ENCODE data around the gene NTNG1.

The NTNG1 gene

GRCh38 chr1:107529511-107530149, 388.8 kb downstream of the NTNG1 start:
- Histone ChIP-seq H3K23ac (ENCODE audit: low read length in 2 of 2) (no peak overlapping the region), H3K4me3 (ENCODE audit: insufficient read depth in 1 of 2, low read depth in 1 of 2, low read length in 2 of 2) (no peak overlapping the region), H2BK12ac (ENCODE audit: low read length in 2 of 2) (no peak overlapping the region), H3K18ac (ENCODE audit: low read depth in 1 of 2, low read length in 2 of 2) (no peak overlapping the region), H3K4me2 (ENCODE audit: low read length, poor library complexity, severe bottlenecking) (no peak overlapping the region), H3K9ac (ENCODE audit: low read length) (no peak overlapping the region), H3K4me1 (ENCODE audit: control insufficient read depth, insufficient read depth, low read depth, low read length) (no peaks in the 10 kb centered on the region), H3K79me1 (replicated peaks; ENCODE audit: low read length, poor library complexity, severe bottlenecking) (no peaks in the 10 kb centered on the region), H3K14ac (ENCODE audit: low read length in 2 of 2) (no peak overlapping the region), H4K8ac (ENCODE audit: low read length) (no peak overlapping the region), H3K9me3 (ENCODE audit: control insufficient read depth, low read length) (no peaks in the 10 kb centered on the region), H2AK5ac (ENCODE audit: low read length, severe bottlenecking) (no peak overlapping the region), H3K36me3 (ENCODE audit: control insufficient read depth in 1 of 2, insufficient read depth in 2 of 2, low read depth in 1 of 2, low read length in 2 of 2) (no peaks in the 10 kb centered on the region), H2BK5ac (ENCODE audit: low read depth, low read length, poor library complexity, severe bottlenecking) (no peak overlapping the region), H2BK120ac (ENCODE audit: low read depth, low read length) (no peak overlapping the region), H2AFZ (ENCODE audit: low read depth, low read length) (no peak overlapping the region), H3K4ac (ENCODE audit: low read depth in 1 of 2, low read length in 2 of 2) (no peak overlapping the region), H4K91ac (ENCODE audit: low read length) (no peak overlapping the region), H3K27ac (ENCODE audit: low read length, poor library complexity, severe bottlenecking) (no peak overlapping the region), H3K27me3 (ENCODE audit: control insufficient read depth in 1 of 2, insufficient read depth in 1 of 2, low read length in 2 of 2) (peaks cover 0 to 7% of the 10 kb centered on the region in 2 experiments), H2BK15ac (ENCODE audit: low read depth, poor library complexity, severe bottlenecking) (no peak overlapping the region)
- 32% methylated on average over 4 of the region's 6 CpGs for WGBS
- peak; percentile 19 for DNase-seq

- H2AK5ac ChIP-seq (ENCODE audit: low read length, severe bottlenecking), result no peak overlapping the region
- H2BK12ac ChIP-seq (ENCODE audit: low read length in 2 of 2), result no peak overlapping the region
- no peak overlapping the region for H3K27ac ChIP-seq (ENCODE audit: low read length, poor library complexity, severe bottlenecking)
- 44% methylated on average over 5 of the region's 6 CpGs for WGBS
- H3K23ac ChIP-seq (ENCODE audit: low read length in 2 of 2), result no peak overlapping the region
- DNase-seq, result no peak
- no peak overlapping the region for H2BK5ac ChIP-seq (ENCODE audit: low read depth, low read length, poor library complexity, severe bottlenecking)
- H3K79me1 ChIP-seq (replicated peaks; ENCODE audit: low read length, poor library complexity, severe bottlenecking), result no peaks in the 10 kb centered on the region
- H3K36me3 ChIP-seq (ENCODE audit: control insufficient read depth in 1 of 2, insufficient read depth in 2 of 2, low read depth in 1 of 2, low read length in 2 of 2), result no peaks in the 10 kb centered on the region
- no peak overlapping the region for H3K18ac ChIP-seq (ENCODE audit: low read depth in 1 of 2, low read length in 2 of 2)
- H2BK15ac ChIP-seq (ENCODE audit: low read depth, poor library complexity, severe bottlenecking), result no peak overlapping the region
- no peaks in the 10 kb centered on the region for H3K9me3 ChIP-seq (ENCODE audit: control insufficient read depth, low read length)
- H3K4me1 ChIP-seq (ENCODE audit: control insufficient read depth, insufficient read depth, low read depth, low read length), result no peaks in the 10 kb centered on the region
- H3K4me3 ChIP-seq (ENCODE audit: insufficient read depth in 1 of 2, low read depth in 1 of 2, low read length in 2 of 2), result no peak overlapping the region
- no peak overlapping the region for H3K4ac ChIP-seq (ENCODE audit: low read depth in 1 of 2, low read length in 2 of 2)
- H3K4me2 ChIP-seq (ENCODE audit: low read length, poor library complexity, severe bottlenecking), result no peak overlapping the region
- H2AFZ ChIP-seq (ENCODE audit: low read depth, low read length), result no peak overlapping the region
- no peak overlapping the region for H4K91ac ChIP-seq (ENCODE audit: low read length)
- H3K14ac ChIP-seq (ENCODE audit: low read length in 2 of 2), result no peak overlapping the region
- H2BK120ac ChIP-seq (ENCODE audit: low read depth, low read length), result no peak overlapping the region
- H3K27me3 ChIP-seq (ENCODE audit: control insufficient read depth in 1 of 2, insufficient read depth in 1 of 2, low read length in 2 of 2), result peaks cover 0 to 7% of the 10 kb centered on the region in 2 experiments
- no peak overlapping the region for H3K9ac ChIP-seq (ENCODE audit: low read length)
- no peak overlapping the region for H4K8ac ChIP-seq (ENCODE audit: low read length)
Measured at GRCh38 chr1:107530543-107530942, 389.7 kb downstream of the NTNG1 start.

- Histone ChIP-seq H3K79me1 (replicated peaks; ENCODE audit: low read length, poor library complexity, severe bottlenecking) (no peaks in the 10 kb centered on the region), H3K4me3 (ENCODE audit: insufficient read depth in 1 of 2, low read depth in 1 of 2, low read length in 2 of 2) (no peak overlapping the region), H3K18ac (ENCODE audit: low read depth in 1 of 2, low read length in 2 of 2) (no peak overlapping the region), H3K4me2 (ENCODE audit: low read length, poor library complexity, severe bottlenecking) (no peak overlapping the region), H3K9me3 (ENCODE audit: control insufficient read depth, low read length) (no peaks in the 10 kb centered on the region), H2AK5ac (ENCODE audit: low read length, severe bottlenecking) (no peak overlapping the region), H2AFZ (ENCODE audit: low read depth, low read length) (no peak overlapping the region), H4K91ac (ENCODE audit: low read length) (no peak overlapping the region), H3K4ac (ENCODE audit: low read depth in 1 of 2, low read length in 2 of 2) (no peak overlapping the region), H2BK12ac (ENCODE audit: low read length in 2 of 2) (no peak overlapping the region), H2BK15ac (ENCODE audit: low read depth, poor library complexity, severe bottlenecking) (no peak overlapping the region), H3K9ac (ENCODE audit: low read length) (no peak overlapping the region), H4K8ac (ENCODE audit: low read length) (no peak overlapping the region), H3K27me3 (ENCODE audit: control insufficient read depth in 1 of 2, insufficient read depth in 1 of 2, low read length in 2 of 2) (peaks cover 0 to 7% of the 10 kb centered on the region in 2 experiments), H3K23ac (ENCODE audit: low read length in 2 of 2) (no peak overlapping the region), H3K4me1 (ENCODE audit: control insufficient read depth, insufficient read depth, low read depth, low read length) (no peaks in the 10 kb centered on the region), H3K27ac (ENCODE audit: low read length, poor library complexity, severe bottlenecking) (no peak overlapping the region), H2BK5ac (ENCODE audit: low read depth, low read length, poor library complexity, severe bottlenecking) (no peak overlapping the region), H3K36me3 (ENCODE audit: control insufficient read depth in 1 of 2, insufficient read depth in 2 of 2, low read depth in 1 of 2, low read length in 2 of 2) (no peaks in the 10 kb centered on the region), H3K14ac (ENCODE audit: low read length in 2 of 2) (no peak overlapping the region), H2BK120ac (ENCODE audit: low read depth, low read length) (no peak overlapping the region)
- DNase-seq, result no peak
- 82% methylated on average over 9 of the region's 12 CpGs for WGBS
Measured at GRCh38 chr1:107531065-107531908, 390.4 kb downstream of the NTNG1 start.

- H3K14ac ChIP-seq (ENCODE audit: low read length in 2 of 2), result no peak overlapping the region
- no peak overlapping the region for H3K4me3 ChIP-seq (ENCODE audit: insufficient read depth in 1 of 2, low read depth in 1 of 2, low read length in 2 of 2)
- no peak overlapping the region for H3K23ac ChIP-seq (ENCODE audit: low read length in 2 of 2)
- no peak overlapping the region for H4K8ac ChIP-seq (ENCODE audit: low read length)
- H3K9ac ChIP-seq (ENCODE audit: low read length), result no peak overlapping the region
- 81% methylated on average over 5 of the region's 5 CpGs for WGBS
- no peaks in the 10 kb centered on the region for H3K79me1 ChIP-seq (replicated peaks; ENCODE audit: low read length, poor library complexity, severe bottlenecking)
- no peak overlapping the region for H3K4me2 ChIP-seq (ENCODE audit: low read length, poor library complexity, severe bottlenecking)
- H2AK5ac ChIP-seq (ENCODE audit: low read length, severe bottlenecking), result no peak overlapping the region
- no peak overlapping the region for H2BK5ac ChIP-seq (ENCODE audit: low read depth, low read length, poor library complexity, severe bottlenecking)
- H2AFZ ChIP-seq (ENCODE audit: low read depth, low read length), result no peak overlapping the region
- no peak overlapping the region for H3K18ac ChIP-seq (ENCODE audit: low read depth in 1 of 2, low read length in 2 of 2)
- H2BK120ac ChIP-seq (ENCODE audit: low read depth, low read length), result no peak overlapping the region
- no peak overlapping the region for H2BK15ac ChIP-seq (ENCODE audit: low read depth, poor library complexity, severe bottlenecking)
- no peaks in the 10 kb centered on the region for H3K9me3 ChIP-seq (ENCODE audit: control insufficient read depth, low read length)
- no peak for DNase-seq
- no peak overlapping the region for H2BK12ac ChIP-seq (ENCODE audit: low read length in 2 of 2)
- H3K27ac ChIP-seq (ENCODE audit: low read length, poor library complexity, severe bottlenecking), result no peak overlapping the region
- peaks cover 0 to 7% of the 10 kb centered on the region in 2 experiments for H3K27me3 ChIP-seq (ENCODE audit: control insufficient read depth in 1 of 2, insufficient read depth in 1 of 2, low read length in 2 of 2)
- H3K4ac ChIP-seq (ENCODE audit: low read depth in 1 of 2, low read length in 2 of 2), result no peak overlapping the region
- H3K4me1 ChIP-seq (ENCODE audit: control insufficient read depth, insufficient read depth, low read depth, low read length), result no peaks in the 10 kb centered on the region
- no peaks in the 10 kb centered on the region for H3K36me3 ChIP-seq (ENCODE audit: control insufficient read depth in 1 of 2, insufficient read depth in 2 of 2, low read depth in 1 of 2, low read length in 2 of 2)
- no peak overlapping the region for H4K91ac ChIP-seq (ENCODE audit: low read length)
Measured at GRCh38 chr1:107532318-107532717, 391.5 kb downstream of the NTNG1 start.
